GM19351 (cell line): ENCODE data around the gene HECTD2.
"Not testable (repeated sequence)": the region's sequence is repeated elsewhere in the genome, so short reads cannot be mapped to it uniquely, and the experiment has no call there.

Experiments used
- ATAC-seq: cut with Tn5 transposase; IDR thresholded peaks from one replicate; pipeline ENCODE4 v1.9.1; 2021; ENCODE audit warnings: mild to moderate bottlenecking, moderate library complexity; ENCODE audit not compliant: unreplicated experiment

Gene HECTD2

DNA sequence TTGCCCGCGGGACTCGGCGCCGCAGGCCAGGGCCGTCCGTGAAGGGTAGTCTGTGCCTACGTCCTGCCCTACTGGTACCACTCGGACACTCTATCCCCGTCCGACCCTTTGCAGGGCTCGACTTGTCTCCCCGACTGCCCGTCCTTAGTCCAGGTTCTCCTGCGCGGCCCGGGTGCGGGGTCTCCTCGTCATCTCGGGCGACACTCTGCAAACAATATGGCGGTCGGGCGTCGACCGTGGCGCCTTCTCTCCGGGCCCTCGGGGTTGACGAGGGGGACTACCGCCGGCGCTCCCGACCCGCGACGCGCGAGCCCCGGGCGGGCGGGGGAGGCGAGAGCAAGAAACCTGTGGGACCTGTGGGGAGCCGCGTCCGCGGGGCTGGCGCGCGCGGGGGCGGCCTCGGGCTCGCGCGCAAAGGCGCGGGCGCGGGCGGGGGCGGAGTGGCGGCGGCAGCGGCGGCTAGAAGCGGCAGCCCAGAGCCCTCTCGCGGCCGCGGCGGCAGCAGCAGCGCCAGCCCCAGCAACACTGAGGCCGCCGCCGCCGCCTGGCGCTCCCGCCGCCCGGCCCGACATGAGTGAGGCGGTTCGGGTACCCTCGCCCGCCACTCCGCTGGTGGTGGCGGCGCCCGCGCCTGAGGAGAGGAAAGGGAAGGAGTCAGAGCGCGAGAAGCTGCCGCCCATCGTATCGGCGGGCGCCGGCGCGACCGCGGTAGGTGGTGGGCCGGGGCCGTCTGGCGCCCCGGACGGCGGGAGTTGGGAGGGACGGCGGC, at the start of gene HECTD2:
Gene HECTD2 (plus strand): TSS at position 476 of the 769 bp plus-strand sequence. CDS start 95 bp downstream, at position 571.
- ATAC-seq: peak; percentile 82

GRCh38 chr10:91360461-91360860, 49.7 kb upstream of the HECTD2 start:
- no peak for ATAC-seq

DNA sequence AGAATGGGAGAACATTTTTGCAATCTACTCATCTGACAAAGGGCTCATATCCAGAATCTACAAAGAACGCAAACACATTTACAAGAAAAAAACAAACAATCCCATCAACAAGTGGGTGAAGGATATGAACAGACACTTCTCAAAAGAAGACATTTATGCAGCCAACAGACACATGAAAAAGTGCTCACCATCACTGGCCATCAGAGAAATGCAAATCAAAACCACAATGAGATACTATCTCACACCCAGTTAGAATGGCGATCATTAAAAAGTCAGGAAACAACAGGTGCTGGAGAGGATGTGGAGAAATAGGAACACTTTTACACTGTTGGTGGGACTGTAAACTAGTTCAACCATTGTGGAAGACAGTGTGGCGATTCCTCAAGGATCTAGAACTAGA, 44.6 kb upstream of the HECTD2 start:
- ATAC-seq: not testable (repeated sequence)

DNA sequence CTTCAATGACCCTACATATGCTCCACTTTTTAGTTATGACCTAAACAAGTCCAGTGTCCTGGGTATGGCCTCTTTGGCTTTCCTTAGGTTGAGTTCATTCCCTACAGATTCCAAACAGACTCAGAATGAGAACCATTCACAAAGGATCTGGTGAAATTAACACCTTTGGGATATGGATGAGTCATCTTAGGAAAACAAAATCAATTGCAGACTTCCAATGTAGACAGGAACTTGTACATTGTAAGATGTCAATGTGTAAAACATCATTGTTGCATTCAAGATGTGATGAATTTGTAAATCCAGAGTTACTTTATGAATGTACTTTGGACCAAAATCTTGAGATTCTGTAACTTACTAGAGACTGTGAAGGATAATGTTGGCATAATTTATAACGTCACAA, 43.4 kb upstream of the HECTD2 start:
- no peak for ATAC-seq

- no peak for ATAC-seq
Observed at GRCh38 chr10:91367127-91367531, 43.0 kb upstream of the HECTD2 start.

GRCh38 chr10:91367558-91367957, 42.6 kb upstream of the HECTD2 start:
- ATAC-seq: no peak

DNA sequence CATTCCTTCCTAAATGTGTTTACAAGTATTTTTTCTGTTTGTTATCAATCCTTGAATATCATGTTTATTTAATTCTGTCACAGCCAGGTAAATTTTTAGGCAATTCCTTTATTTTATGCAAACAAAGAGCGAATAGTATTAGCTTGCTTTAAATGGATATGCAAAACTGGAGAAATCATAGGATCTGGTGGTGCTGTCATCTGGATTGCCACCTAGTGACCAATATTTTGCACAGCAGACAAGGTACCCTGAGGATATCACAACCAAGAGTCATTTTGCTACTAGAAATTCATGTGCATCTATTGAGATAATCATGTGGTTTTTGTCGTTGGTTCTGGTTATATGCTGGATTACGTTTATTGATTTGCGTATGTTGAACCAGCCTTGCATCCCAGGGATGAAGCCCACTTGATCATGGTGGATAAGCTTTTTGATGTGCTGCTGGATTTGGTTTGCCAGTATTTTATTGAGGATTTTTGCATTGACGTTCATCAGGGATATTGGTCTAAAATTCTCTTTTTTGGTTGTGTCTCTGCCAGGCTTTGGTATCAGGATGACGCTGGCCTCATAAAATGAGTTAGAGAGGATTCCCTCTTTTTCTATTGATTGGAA, 40.1 kb upstream of the HECTD2 start:
- ATAC-seq: not testable (repeated sequence)

DNA sequence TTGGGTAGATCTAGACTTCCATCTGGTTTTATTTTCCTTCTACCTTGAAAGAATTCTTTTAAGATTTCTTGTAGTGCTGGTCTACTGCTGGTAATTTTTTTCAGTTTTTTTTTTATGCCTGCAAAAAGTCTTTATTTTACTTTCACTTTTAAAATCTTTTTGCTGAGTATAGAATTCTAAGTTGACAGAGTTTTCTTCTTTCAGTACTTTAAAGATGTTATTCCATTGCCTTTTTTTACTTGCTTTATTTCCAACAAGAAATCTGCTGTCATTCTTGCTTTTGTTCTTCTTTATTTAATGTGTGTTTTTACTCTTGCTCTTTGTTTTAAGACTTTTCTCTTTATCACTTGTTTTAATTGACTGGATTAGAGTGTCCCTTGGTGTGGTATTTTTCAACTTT, 36.1 kb upstream of the HECTD2 start:
- ATAC-seq: no peak

DNA sequence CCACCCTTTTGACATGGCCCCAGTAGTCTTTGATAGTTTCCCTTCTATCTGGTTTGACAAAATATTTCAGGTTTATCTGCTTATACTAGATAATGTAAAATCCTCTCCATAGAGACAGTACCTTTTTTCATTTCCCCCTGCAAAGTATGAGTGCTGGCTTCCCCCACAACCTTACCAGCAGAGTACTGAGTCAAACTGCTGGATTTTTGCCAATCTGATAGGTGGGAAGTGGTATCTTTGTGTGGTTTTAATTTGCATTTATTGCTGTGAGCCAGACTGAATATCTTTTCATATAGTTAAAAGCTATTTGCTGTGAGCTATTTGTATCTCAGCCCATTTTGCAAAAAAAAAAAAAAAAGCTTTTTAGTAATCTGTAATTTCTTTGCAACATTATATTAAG, 32.1 kb upstream of the HECTD2 start:
- no peak for ATAC-seq

GRCh38 chr10:91380873-91381256, 29.3 kb upstream of the HECTD2 start:
- ATAC-seq: no peak

- ATAC-seq: no peak
Observed at GRCh38 chr10:91381257-91381891, 28.8 kb upstream of the HECTD2 start.

DNA sequence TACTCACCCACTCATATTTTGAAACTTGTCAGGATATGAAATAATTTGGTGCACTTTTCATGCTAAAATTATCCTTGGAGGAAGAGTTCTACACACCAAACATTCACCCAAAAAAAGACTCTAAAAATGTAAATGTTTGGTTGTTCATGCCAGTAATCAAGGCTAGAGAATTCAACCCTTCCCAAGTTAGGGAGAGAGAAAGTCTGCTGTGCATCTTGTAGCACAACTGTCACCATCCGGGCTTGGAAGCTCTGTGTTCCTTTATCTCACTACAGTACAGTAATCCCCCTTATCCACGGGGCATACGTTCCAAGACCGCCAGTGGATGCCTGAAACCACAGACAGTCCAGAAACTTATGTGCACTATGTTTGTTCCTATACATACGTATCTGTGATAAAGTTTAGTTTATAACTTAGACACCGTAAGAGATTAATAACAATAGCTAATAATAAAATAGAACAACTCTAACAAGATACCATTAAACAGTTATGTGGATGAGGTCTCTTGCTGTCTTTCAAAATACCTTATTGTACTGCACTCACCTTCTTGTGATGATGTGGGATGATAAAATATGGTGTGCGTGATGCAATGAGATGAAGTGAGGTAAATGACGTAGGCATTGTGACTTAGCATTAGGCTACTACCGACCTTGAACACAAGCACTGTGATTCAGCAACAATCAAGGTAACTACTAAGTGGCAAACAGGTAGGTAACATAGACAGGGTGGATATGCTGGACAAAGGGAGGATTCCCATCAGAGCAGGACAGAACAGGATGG, 24.6 kb upstream of the HECTD2 start:
- ATAC-seq: no peak

GRCh38 chr10:91389636-91390512, 20.3 kb upstream of the HECTD2 start:
- peak; percentile 92 for ATAC-seq

DNA sequence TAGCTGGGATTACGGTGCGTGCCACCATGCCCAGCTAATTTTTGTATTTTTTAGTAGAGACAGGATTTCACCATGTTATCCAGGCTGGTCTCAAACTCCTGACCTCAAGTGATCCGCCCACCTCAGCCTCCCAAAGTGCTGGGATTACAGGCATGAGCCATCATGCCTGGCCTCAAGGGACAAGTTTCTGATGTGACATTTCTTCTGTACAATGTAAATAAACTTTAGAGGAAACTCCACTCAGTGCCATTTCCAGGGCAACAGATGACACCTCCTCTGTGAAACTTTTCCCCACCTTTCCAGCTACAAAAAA, 19.7 kb upstream of the HECTD2 start:
- not testable (repeated sequence) for ATAC-seq

DNA sequence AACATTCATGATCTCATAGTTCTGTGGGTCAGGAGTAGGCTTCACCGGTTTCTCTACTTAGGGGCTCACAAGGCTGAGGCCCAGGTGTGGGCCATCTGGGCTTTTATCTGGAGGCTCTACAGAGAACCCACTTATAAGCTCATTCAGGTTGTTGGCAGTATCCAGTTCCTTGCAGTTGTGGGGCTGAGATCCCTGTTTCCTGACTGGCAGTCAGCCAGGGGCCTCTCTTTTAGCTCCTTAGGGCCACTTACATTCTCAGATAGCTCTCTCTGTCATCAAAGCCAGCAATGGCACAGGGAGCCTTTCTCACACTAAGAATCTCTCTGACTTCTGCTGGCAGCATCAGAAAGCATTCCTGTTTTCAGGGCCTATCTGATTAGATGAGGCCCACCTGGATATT, 18.2 kb upstream of the HECTD2 start:
- ATAC-seq: no peak

- no peak for ATAC-seq
Observed at GRCh38 chr10:91406322-91406721, 3.8 kb upstream of the HECTD2 start.

DNA sequence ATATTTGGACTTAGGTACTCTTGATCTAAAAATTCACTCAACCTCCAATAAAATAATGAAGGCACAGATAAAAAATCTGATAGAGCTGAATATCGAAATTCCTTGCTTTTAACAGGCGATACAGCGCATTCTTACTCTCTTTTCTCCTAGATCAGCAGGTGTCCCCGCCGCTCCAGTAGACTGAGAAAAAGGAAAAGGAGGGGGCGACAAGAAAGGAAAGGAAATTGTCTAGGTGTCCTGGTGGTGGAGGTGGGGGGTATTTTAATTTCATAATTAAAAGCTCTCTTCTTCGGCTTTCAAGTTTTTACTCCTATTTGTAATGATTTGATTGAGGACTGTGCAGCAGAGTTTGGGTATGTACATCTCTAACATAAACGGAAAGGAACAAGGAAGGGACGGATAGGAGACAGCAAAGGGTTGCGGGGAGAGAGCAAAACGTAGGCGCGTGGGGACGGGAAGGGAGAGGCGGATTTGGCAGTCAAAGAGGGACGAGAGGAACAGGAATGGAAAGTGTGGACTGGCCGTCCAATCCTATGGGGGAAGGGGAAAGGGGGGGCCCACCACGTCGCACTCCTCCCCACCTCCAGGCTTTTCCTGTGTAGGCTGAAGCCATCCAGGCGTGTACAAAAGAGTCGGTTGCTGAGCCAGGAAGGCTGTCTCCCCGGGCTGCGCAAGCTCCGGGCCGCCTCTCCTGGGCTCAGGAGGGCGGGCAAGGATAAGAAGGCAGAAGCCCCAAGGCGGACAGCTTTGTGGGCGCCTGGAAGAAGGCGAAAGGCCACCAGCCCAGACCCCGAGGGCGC, 875 bp upstream of the HECTD2 start:
- peak; percentile 25 for ATAC-seq

DNA sequence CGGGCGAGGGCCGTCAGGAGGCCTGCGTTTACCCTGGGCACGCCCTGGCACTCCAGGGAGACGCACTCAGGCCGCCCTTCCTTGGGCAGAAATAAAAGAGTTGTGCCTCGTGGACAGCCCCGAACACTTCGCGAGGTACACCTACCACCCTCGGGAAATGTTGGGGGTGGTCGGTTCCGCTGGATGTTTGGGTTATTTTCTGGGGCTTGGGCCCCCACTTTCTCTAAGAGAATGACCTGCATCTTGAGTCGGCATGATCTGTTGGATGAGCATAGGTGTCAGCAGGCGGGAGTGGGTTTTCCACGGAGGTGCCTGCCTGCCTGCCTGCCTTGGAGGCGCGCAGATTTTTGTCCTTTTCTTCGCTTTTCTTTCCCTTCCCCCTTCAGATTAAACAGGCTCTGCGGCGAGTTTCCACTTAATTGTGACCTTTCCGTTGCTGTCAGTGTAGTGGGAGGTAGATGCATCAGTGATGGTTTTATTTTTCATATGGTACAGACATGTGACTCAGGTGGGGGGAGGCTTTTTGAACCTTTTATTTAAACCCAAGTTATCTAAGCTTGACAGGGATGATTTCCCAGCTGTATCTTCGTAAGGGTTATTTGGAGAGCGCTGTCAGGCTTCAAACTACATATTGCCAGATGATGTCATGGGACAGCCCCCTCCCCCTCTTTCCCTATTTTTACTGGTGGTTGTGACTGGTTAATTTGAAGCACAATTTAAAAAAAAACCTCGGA, 661 bp downstream of the HECTD2 start:
- ATAC-seq: peak; percentile 1

DNA sequence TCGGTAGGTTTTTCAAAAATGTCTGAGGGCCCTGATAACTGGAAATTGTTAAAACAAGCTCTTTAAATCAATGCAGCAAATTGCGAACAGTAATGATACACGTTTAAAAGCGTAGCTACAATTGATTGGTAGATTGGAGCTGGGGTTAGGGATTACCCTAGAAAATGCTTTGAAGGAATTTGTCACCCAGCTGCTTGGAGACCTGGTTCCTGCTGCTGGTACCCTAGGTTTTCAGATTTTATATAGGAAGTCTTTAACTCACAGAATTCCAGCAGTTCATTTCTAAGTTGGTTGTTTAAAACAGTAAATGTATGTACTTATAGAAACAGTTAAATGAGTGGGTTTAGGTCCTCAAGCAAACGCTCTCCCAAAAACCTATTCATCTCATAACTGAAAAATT, 1.5 kb downstream of the HECTD2 start:
- no peak for ATAC-seq
